ENCODE measurements around the gene TPGS2.

The TPGS2 gene

DNA sequence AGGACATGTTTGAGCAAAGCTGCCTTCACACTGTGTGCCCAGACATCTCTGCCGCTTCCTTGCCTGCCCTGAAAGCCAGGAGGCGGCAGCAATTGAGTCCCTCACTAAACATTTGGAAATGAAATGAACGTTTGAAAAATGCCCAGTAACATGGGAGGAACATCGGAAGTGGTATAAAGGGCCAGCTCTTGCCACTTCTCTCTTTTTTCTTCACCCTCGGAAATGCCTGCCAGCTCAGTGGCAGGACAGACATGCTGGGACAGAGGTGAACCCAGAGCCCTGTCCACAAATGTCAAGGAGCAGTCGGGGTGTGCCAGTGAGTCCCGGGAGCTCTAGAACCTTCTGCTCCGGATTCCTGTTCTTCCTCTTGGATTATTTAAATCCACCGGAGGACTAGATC lies 46.1 kb downstream of the TPGS2 start:
- Histone ChIP-seq H3K9me3 (ENCODE audit: control insufficient read depth, low read length) (no peaks in the 10 kb centered on the region), H3K27me3 (ENCODE audit: control insufficient read depth, insufficient read depth, low read length, poor library complexity, severe bottlenecking) (no peaks in the 10 kb centered on the region), H3K27ac (ENCODE audit: insufficient read depth, low read depth, low read length, poor library complexity, severe bottlenecking) (no peak overlapping the region), H3K4me3 (ENCODE audit: insufficient read depth, low read depth, low read length) (no peak overlapping the region), H3K36me3 (ENCODE audit: control insufficient read depth, insufficient read depth, low read length) (no peaks in the 10 kb centered on the region), H3K4me1 (ENCODE audit: control insufficient read depth, insufficient read depth, low read length) (peaks cover 11% of the 10 kb centered on the region)
- 94% methylated on average over 9 of the region's 9 CpGs for WGBS, 2 experiments

DNA sequence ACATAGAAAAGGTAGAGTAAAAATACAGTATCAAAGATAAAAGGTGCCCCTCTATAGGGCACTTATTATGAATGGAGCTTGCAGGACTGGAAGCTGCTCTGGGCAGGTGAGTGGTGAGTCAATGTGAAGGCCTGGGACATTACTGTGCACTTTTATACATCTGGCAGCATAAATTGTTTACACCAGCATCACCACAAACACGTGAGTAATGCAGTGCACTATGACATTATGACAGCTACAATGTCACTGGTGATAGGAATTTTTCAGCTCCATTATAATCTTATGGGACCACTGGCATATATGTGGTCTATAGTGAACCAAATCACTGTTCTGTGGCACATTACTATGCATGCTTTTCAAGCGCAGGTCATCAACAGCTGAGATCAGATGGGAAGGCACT lies 48.1 kb downstream of the TPGS2 start:
- no peaks in the 10 kb centered on the region for H3K36me3 ChIP-seq (ENCODE audit: control insufficient read depth, insufficient read depth, low read length)
- 92 to 94% methylated on average over 2 of the region's 2 CpGs for WGBS, 2 experiments
- no peak overlapping the region for H3K4me3 ChIP-seq (ENCODE audit: insufficient read depth, low read depth, low read length)
- H3K27me3 ChIP-seq (ENCODE audit: control insufficient read depth, insufficient read depth, low read length, poor library complexity, severe bottlenecking) = no peaks in the 10 kb centered on the region
- H3K4me1 ChIP-seq (ENCODE audit: control insufficient read depth, insufficient read depth, low read length) = no peaks in the 10 kb centered on the region
- H3K9me3 ChIP-seq (ENCODE audit: control insufficient read depth, low read length) = no peaks in the 10 kb centered on the region
- H3K27ac ChIP-seq (ENCODE audit: insufficient read depth, low read depth, low read length, poor library complexity, severe bottlenecking) = no peak overlapping the region

DNA sequence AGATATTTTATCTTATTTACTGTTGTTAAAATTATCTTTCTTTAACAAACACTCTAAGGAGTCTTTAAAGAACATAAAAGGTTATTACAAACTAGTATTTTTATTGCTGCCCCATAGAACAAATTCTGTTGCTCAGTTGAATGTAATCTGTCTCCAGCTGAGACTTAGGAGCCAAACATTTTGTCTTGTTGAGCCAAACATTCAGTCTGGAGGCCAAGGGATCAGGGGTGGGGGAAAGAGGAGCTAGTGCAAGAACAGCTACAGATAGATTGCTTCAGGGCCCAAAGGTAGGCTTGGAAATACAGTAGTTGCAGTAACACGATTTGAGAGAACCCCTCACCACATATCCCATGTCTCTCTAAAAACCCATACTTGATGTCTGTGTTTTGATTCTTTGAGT lies 51.2 kb downstream of the TPGS2 start:
- no peak overlapping the region for H3K4me3 ChIP-seq (ENCODE audit: insufficient read depth, low read depth, low read length)
- no peaks in the 10 kb centered on the region for H3K9me3 ChIP-seq (ENCODE audit: control insufficient read depth, low read length)
- WGBS, 2 experiments = 86 to 100% methylated on average over 1 of the region's 1 CpG
- no peaks in the 10 kb centered on the region for H3K4me1 ChIP-seq (ENCODE audit: control insufficient read depth, insufficient read depth, low read length)
- H3K36me3 ChIP-seq (ENCODE audit: control insufficient read depth, insufficient read depth, low read length) = no peaks in the 10 kb centered on the region
- no peaks in the 10 kb centered on the region for H3K27me3 ChIP-seq (ENCODE audit: control insufficient read depth, insufficient read depth, low read length, poor library complexity, severe bottlenecking)
- no peak overlapping the region for H3K27ac ChIP-seq (ENCODE audit: insufficient read depth, low read depth, low read length, poor library complexity, severe bottlenecking)

DNA sequence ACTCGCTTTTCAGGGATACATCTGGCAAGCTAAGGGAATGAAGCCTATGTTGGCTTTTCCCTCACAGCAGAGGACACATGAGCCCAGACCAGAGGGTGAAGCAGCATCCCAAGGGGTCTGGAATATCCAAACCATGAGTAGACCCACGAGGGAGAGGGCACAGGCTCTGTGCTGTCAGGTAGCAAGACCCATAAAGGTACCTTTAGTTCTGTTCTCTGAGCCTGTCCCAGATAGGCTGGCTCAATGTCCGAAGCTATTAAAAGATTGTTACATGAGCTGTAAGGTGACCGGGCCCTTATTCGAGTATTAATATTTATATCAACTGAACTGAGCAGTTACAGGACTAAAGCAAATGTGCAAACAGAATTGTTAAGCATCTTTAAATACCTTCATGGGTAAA lies 52.2 kb downstream of the TPGS2 start:
- Histone ChIP-seq H3K4me3 (ENCODE audit: insufficient read depth, low read depth, low read length) (no peak overlapping the region), H3K4me1 (ENCODE audit: control insufficient read depth, insufficient read depth, low read length) (no peaks in the 10 kb centered on the region), H3K27me3 (ENCODE audit: control insufficient read depth, insufficient read depth, low read length, poor library complexity, severe bottlenecking) (no peaks in the 10 kb centered on the region), H3K27ac (ENCODE audit: insufficient read depth, low read depth, low read length, poor library complexity, severe bottlenecking) (no peak overlapping the region), H3K9me3 (ENCODE audit: control insufficient read depth, low read length) (no peaks in the 10 kb centered on the region), H3K36me3 (ENCODE audit: control insufficient read depth, insufficient read depth, low read length) (no peaks in the 10 kb centered on the region)
- WGBS, 2 experiments = 93 to 94% methylated on average over 5 of the region's 5 CpGs

DNA sequence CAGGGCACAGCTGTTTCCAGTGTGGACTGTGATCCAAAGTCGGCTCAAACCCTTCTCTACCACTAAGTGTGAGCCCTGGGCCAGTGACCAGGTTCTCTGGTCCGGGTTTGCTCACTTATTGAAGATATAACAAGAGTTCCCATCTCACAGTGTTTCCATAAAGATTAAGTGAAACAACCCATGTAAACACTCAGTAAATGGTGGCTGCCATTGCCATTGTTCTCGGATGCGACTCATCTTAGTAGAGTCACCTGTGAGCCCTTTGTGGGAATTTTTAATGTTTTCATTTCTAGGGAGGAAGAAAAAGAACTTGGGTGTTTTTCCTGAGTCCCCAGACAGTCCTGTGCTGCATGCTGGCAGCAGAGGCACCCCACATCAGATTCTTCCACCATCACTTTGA lies 53.4 kb downstream of the TPGS2 start:
- WGBS, 2 experiments = 91 to 98% methylated on average over 4 of the region's 4 CpGs
- no peaks in the 10 kb centered on the region for H3K36me3 ChIP-seq (ENCODE audit: control insufficient read depth, insufficient read depth, low read length)

DNA sequence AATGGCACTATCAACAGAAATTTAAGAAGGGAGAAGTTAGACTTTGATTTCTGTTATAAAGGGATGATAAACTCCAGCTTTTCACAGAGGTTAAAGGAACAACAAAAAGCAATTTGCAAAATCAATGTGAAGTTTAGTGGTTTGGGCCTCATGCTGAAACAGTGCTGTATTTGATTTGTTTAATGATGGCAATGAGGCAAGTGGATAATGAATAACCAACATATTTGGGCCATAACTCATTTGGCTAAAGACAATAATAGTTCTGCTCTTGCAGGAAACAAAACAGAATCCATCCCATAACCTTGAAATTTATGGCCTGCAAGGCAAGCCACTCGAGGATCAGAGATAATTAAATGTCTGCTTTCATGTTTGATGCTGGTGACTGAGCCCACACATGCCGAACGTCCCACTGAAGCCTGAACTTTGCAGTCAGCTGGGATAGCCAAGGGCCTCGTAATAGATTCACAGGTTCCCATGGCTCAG lies 56.5 kb downstream of the TPGS2 start:
- Histone ChIP-seq H3K4me3 (ENCODE audit: insufficient read depth, low read depth, low read length) (no peak overlapping the region), H3K27me3 (ENCODE audit: control insufficient read depth, insufficient read depth, low read length, poor library complexity, severe bottlenecking) (no peaks in the 10 kb centered on the region), H3K4me1 (ENCODE audit: control insufficient read depth, insufficient read depth, low read length) (no peaks in the 10 kb centered on the region), H3K27ac (ENCODE audit: insufficient read depth, low read depth, low read length, poor library complexity, severe bottlenecking) (no peak overlapping the region), H3K9me3 (ENCODE audit: control insufficient read depth, low read length) (no peaks in the 10 kb centered on the region), H3K36me3 (ENCODE audit: control insufficient read depth, insufficient read depth, low read length) (no peaks in the 10 kb centered on the region)
- WGBS, 2 experiments = 87% methylated on average over 4 of the region's 4 CpGs

More for the DNA sequence above, 53.4 kb downstream of the TPGS2 start:
- Histone ChIP-seq H3K9me3 (ENCODE audit: control insufficient read depth, low read length) (no peaks in the 10 kb centered on the region), H3K4me1 (ENCODE audit: control insufficient read depth, insufficient read depth, low read length) (no peaks in the 10 kb centered on the region), H3K4me3 (ENCODE audit: insufficient read depth, low read depth, low read length) (no peak overlapping the region), H3K27ac (ENCODE audit: insufficient read depth, low read depth, low read length, poor library complexity, severe bottlenecking) (no peak overlapping the region), H3K27me3 (ENCODE audit: control insufficient read depth, insufficient read depth, low read length, poor library complexity, severe bottlenecking) (no peaks in the 10 kb centered on the region)

DNA sequence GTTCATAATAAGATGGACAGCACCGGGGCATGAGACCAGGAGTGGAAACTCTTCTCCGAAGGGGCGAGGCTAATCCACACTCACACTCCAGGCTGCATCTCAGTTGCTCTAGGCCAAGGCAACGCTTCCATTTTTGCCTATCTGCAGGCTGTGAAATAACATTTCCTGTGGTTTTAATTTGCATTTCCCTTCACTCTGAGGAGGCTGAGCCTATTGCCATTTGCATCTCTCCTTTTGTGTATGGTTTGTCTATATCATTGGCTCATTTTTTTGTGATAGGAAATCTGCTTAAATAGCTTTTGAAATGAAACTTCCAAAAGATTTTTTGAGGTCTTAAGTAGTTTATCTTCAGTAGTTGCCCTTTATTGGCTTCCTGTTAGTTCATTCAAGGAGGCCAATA lies 57.6 kb downstream of the TPGS2 start:
- Histone ChIP-seq H3K4me1 (ENCODE audit: control insufficient read depth, insufficient read depth, low read length) (no peaks in the 10 kb centered on the region), H3K27me3 (ENCODE audit: control insufficient read depth, insufficient read depth, low read length, poor library complexity, severe bottlenecking) (no peaks in the 10 kb centered on the region), H3K27ac (ENCODE audit: insufficient read depth, low read depth, low read length, poor library complexity, severe bottlenecking) (no peak overlapping the region), H3K4me3 (ENCODE audit: insufficient read depth, low read depth, low read length) (no peak overlapping the region), H3K9me3 (ENCODE audit: control insufficient read depth, low read length) (no peaks in the 10 kb centered on the region), H3K36me3 (ENCODE audit: control insufficient read depth, insufficient read depth, low read length) (no peaks in the 10 kb centered on the region)
- WGBS, 2 experiments = 92 to 94% methylated on average over 4 of the region's 4 CpGs

DNA sequence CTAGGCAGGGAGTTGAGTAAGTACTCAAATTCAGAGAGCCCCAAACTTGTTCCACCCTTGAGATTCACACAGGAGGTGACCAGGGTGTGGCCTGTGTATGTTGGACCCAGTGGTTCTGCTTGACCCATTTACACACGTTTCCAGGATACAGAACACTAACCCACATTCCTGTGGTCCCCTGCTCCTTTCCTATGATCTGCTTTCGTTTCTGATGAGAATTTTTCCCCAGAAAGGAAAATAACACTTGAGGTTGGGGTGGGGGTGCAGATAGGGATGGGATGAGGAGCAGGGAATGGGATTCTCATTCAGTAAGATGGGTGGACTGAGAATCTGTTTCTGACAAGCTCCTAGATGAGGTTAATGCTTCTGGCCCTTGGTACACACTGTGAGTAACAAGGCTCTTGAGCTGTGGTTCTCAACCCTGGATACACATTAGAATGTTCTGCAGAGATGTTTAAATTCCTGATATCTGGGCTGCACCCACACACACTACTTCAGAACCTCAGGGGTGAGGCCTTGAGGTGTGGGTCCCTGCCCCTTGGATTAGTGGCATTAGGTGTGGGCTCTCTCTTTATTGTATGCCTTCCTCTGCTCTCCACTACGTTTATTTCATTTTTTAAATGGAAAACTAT lies 58.4 kb downstream of the TPGS2 start:
- H3K27ac ChIP-seq (ENCODE audit: insufficient read depth, low read depth, low read length, poor library complexity, severe bottlenecking) = no peak overlapping the region
- no peak overlapping the region for H3K4me3 ChIP-seq (ENCODE audit: insufficient read depth, low read depth, low read length)
- H3K36me3 ChIP-seq (ENCODE audit: control insufficient read depth, insufficient read depth, low read length) = no peaks in the 10 kb centered on the region
- no peaks in the 10 kb centered on the region for H3K4me1 ChIP-seq (ENCODE audit: control insufficient read depth, insufficient read depth, low read length)
- WGBS, 2 experiments = 91 to 99% methylated on average over 3 of the region's 3 CpGs
- no peaks in the 10 kb centered on the region for H3K9me3 ChIP-seq (ENCODE audit: control insufficient read depth, low read length)
- no peaks in the 10 kb centered on the region for H3K27me3 ChIP-seq (ENCODE audit: control insufficient read depth, insufficient read depth, low read length, poor library complexity, severe bottlenecking)

DNA sequence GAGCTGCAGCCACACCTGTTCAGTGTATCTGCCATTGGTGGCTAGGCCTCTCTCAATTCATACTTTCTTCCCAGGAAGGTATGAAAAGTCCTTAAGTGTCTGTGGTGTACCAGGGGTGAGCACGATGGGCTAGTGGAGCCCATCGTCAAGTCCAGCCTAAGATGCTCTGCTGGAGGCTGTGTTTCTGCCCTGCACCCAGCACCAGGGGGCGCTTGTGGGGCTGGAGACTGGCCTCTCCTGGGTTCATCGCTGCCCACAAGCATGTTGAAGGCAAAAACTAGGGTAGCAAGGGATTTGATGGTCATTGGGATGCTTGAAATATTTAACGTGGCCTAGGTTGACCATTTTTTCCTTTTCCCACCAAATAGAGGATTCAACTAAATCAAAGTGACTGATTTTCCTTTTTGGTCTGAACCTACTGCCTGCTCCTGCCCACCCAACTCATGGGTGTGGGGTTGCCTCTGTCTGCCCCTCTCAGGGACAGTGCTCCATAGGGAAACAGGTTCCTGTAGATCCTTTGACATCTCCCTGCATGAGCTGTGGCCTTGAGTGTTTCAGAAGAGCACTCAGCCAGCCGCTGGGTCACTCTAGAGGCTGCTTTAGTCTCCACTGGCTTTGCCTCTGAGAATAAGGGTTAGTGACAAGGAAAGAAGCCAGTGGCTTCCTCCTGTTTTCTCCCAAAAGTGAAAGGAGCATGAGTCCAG lies 59.0 kb downstream of the TPGS2 start:
- 78% methylated on average over 6 of the region's 6 CpGs for WGBS, 2 experiments

DNA sequence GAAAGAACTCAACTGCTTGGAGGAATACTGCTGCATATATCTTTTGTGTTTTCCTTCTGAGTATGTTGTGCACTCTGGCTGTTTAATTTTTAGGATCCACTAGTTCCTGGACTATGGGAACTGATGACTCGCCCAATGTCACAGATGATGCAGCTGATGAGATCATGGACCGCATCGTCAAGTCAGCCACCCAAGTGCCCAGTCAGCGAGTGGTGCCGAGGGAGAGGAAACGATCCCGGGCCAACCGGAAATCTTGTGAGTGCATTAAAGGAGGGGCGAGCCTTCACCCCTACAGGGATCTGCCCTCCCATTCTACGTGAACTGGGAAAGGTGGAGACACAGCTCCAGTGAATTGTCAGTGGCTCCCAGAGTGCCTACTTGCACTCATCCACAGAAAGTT lies 59.6 kb downstream of the TPGS2 start:
- Histone ChIP-seq H3K27ac (ENCODE audit: insufficient read depth, low read depth, low read length, poor library complexity, severe bottlenecking) (no peak overlapping the region), H3K27me3 (ENCODE audit: control insufficient read depth, insufficient read depth, low read length, poor library complexity, severe bottlenecking) (no peaks in the 10 kb centered on the region), H3K36me3 (ENCODE audit: control insufficient read depth, insufficient read depth, low read length) (no peaks in the 10 kb centered on the region), H3K4me3 (ENCODE audit: insufficient read depth, low read depth, low read length) (no peak overlapping the region), H3K9me3 (ENCODE audit: control insufficient read depth, low read length) (no peaks in the 10 kb centered on the region), H3K4me1 (ENCODE audit: control insufficient read depth, insufficient read depth, low read length) (no peaks in the 10 kb centered on the region)
- 95 to 97% methylated on average over 10 of the region's 10 CpGs for WGBS, 2 experiments

More for the DNA sequence above, 59.0 kb downstream of the TPGS2 start:
- Histone ChIP-seq H3K4me1 (ENCODE audit: control insufficient read depth, insufficient read depth, low read length) (no peaks in the 10 kb centered on the region), H3K27ac (ENCODE audit: insufficient read depth, low read depth, low read length, poor library complexity, severe bottlenecking) (no peak overlapping the region), H3K9me3 (ENCODE audit: control insufficient read depth, low read length) (no peaks in the 10 kb centered on the region), H3K27me3 (ENCODE audit: control insufficient read depth, insufficient read depth, low read length, poor library complexity, severe bottlenecking) (no peaks in the 10 kb centered on the region), H3K4me3 (ENCODE audit: insufficient read depth, low read depth, low read length) (no peak overlapping the region), H3K36me3 (ENCODE audit: control insufficient read depth, insufficient read depth, low read length) (no peaks in the 10 kb centered on the region)

Data from ectodermal cell (in vitro differentiated cells).